Measurements from ENCODE around the gene HSD11B2.

HSD11B2 gene

GRCh38 chr16:67429053-67429798 is 1.7 kb upstream of the HSD11B2 start:
- Mint-ChIP-seq H3K9me3 (no peaks in the 10 kb centered on the region), H3K4me1 (peaks cover 23 to 33% of the 10 kb centered on the region in 2 donors), H3K27ac (no peak overlapping the region), H3K4me3 (peak overlapping the region; percentile 54 to 55), H3K36me3 (peaks cover 7 to 15% of the 10 kb centered on the region in 2 donors), H3K27me3 (peaks cover 42 to 47% of the 10 kb centered on the region in 2 donors)
- no peak for ATAC-seq (replicated peaks)
- DNase-seq, result no peak

DNA sequence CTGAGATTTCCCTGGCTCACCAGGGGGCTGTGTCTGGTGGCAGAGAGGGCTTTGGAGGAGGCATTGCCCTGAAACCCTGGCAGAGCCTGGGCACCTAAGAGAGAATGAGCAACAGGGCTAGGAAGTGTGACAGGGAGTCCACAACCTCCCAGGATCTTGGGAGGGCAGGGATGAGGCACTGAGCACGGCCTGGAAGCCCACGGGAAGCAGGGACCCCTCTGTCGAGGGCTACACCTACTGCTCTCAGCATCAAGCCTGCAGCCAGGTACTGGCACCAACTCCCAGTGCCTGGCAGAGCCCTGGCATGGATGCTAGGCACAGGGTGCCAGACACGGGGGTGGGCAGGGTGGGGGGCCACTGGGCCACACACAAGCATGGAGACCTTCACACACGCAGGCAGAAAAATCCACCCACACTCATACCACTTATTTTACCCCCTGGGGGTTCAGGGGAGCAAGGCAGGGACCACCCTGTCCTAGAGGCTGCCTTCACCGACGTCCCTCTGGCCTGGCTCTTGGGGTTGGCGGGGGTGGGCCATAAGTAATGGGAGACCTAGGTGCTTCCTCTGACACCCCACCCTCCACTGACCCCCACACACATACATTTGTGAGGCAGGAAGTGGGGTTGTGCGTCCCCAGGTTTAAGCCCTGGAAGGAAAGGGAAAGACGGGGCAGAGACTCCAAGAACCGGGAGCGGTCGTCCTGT is 970 bp upstream of the HSD11B2 start:
- DNase-seq (no peak), ATAC-seq (replicated peaks) (no peak)
- no peaks in the 10 kb centered on the region for H3K9me3 Mint-ChIP-seq
- peaks cover 9 to 16% of the 10 kb centered on the region in 2 donors for H3K36me3 Mint-ChIP-seq
- H3K27me3 Mint-ChIP-seq, result peaks cover 38 to 42% of the 10 kb centered on the region in 2 donors
- peaks cover 27 to 41% of the 10 kb centered on the region in 2 donors for H3K4me1 Mint-ChIP-seq
- H3K27ac Mint-ChIP-seq, result no peak overlapping the region
- H3K4me3 Mint-ChIP-seq, result peak overlapping the region; percentile 84 to 85

- DNase-seq (no peak), ATAC-seq (replicated peaks) (peak; percentile 12 to 14)
- Mint-ChIP-seq H3K4me3 (peak overlapping the region; percentile 84 to 85), H3K9me3 (no peaks in the 10 kb centered on the region), H3K36me3 (peaks cover 9 to 17% of the 10 kb centered on the region in 2 donors), H3K27me3 (peaks cover 35 to 36% of the 10 kb centered on the region in 2 donors), H3K4me1 (peaks cover 32 to 46% of the 10 kb centered on the region in 2 donors), H3K27ac (no peak overlapping the region)
Observed at GRCh38 chr16:67430504-67430976, 381 bp upstream of the HSD11B2 start.

- H3K9me3 Mint-ChIP-seq, result no peaks in the 10 kb centered on the region
- DNase-seq (no peak), ATAC-seq (replicated peaks) (no peak)
- no peak overlapping the region for H3K27ac Mint-ChIP-seq
- H3K36me3 Mint-ChIP-seq, result peaks cover 15 to 28% of the 10 kb centered on the region in 2 donors
- peaks cover 42 to 59% of the 10 kb centered on the region in 2 donors for H3K4me1 Mint-ChIP-seq
- H3K4me3 Mint-ChIP-seq, result peak overlapping the region in 1 of 2 donors; percentile 26
- peaks cover 30 to 31% of the 10 kb centered on the region in 2 donors for H3K27me3 Mint-ChIP-seq
Observed at GRCh38 chr16:67431775-67432505, 1.0 kb downstream of the HSD11B2 start.

- Mint-ChIP-seq H3K27me3 (peaks cover 25% of the 10 kb centered on the region in 2 donors), H3K27ac (no peak overlapping the region), H3K4me3 (no peak overlapping the region), H3K4me1 (peaks cover 47 to 64% of the 10 kb centered on the region in 2 donors), H3K9me3 (no peaks in the 10 kb centered on the region), H3K36me3 (peaks cover 20 to 34% of the 10 kb centered on the region in 2 donors)
- DNase-seq (no peak), ATAC-seq (replicated peaks) (no peak)
Observed at GRCh38 chr16:67432506-67432890, 1.6 kb downstream of the HSD11B2 start.

DNA sequence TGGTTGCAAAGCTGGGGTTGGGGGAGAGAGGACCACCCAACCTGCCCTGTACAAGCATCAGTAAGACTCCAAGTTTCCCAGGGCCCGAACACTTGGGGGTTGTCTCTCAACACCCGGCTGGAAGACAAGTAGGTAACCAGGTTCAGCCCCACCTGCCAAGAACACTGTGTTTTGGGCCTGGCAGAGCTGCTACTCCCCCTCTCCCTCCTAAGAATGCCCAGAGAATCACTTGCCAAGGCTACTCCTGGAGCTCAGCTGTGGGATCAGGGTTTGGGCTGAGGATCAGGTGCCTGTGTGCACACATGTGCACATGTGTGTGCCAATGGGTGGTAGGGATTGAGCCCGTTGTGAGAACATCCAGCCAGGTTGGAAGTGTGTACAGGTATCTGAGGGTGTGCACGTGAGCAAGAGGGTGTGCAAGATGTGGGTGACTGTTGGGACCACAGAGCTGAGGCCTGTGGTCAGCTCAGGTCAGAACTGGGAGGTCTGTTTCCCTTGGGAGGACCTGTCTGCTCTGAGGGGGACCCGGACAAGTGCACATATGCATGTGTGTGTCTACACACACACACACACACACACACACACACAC is 2.3 kb downstream of the HSD11B2 start:
- H3K36me3 Mint-ChIP-seq, result peaks cover 27 to 41% of the 10 kb centered on the region in 2 donors
- no peak overlapping the region for H3K4me3 Mint-ChIP-seq
- ATAC-seq (replicated peaks), result no peak
- peak overlapping the region; percentile 1 for H3K27ac Mint-ChIP-seq
- H3K4me1 Mint-ChIP-seq, result peaks cover 52 to 71% of the 10 kb centered on the region in 2 donors
- DNase-seq, result no peak
- H3K27me3 Mint-ChIP-seq, result peaks cover 25% of the 10 kb centered on the region in 2 donors
- no peaks in the 10 kb centered on the region for H3K9me3 Mint-ChIP-seq

GRCh38 chr16:67435758-67436164 is 4.8 kb downstream of the HSD11B2 start:
- H3K4me1 Mint-ChIP-seq, result peaks cover 53 to 72% of the 10 kb centered on the region in 2 donors
- no peaks in the 10 kb centered on the region for H3K9me3 Mint-ChIP-seq
- H3K36me3 Mint-ChIP-seq, result peaks cover 41 to 62% of the 10 kb centered on the region in 2 donors
- no peak for DNase-seq
- peaks cover 6 to 10% of the 10 kb centered on the region in 2 donors for H3K27me3 Mint-ChIP-seq
- ATAC-seq (replicated peaks), result no peak
- no peak overlapping the region for H3K4me3 Mint-ChIP-seq
- peak overlapping the region; percentile 25 for H3K27ac Mint-ChIP-seq

DNA sequence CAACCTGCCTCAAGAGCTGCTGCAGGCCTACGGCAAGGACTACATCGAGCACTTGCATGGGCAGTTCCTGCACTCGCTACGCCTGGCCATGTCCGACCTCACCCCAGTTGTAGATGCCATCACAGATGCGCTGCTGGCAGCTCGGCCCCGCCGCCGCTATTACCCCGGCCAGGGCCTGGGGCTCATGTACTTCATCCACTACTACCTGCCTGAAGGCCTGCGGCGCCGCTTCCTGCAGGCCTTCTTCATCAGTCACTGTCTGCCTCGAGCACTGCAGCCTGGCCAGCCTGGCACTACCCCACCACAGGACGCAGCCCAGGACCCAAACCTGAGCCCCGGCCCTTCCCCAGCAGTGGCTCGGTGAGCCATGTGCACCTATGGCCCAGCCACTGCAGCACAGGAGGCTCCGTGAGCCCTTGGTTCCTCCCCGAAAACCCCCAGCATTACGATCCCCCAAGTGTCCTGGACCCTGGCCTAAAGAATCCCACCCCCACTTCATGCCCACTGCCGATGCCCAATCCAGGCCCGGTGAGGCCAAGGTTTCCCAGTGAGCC is 5.8 kb downstream of the HSD11B2 start:
- no peak for ATAC-seq (replicated peaks)
- Mint-ChIP-seq H3K27me3 (peaks cover 6 to 10% of the 10 kb centered on the region in 2 donors), H3K4me1 (peaks cover 52 to 67% of the 10 kb centered on the region in 2 donors), H3K27ac (peak overlapping the region; percentile 76), H3K9me3 (no peaks in the 10 kb centered on the region), H3K4me3 (no peak overlapping the region), H3K36me3 (peaks cover 43 to 65% of the 10 kb centered on the region in 2 donors)
- DNase-seq, result no peak

- peaks cover 52 to 59% of the 10 kb centered on the region in 2 donors for H3K4me1 Mint-ChIP-seq
- H3K9me3 Mint-ChIP-seq, result no peaks in the 10 kb centered on the region
- H3K27ac Mint-ChIP-seq, result peak overlapping the region; percentile 68
- DNase-seq (no peak), ATAC-seq (replicated peaks) (peak in 1 of 2 donors; percentile 21)
- H3K4me3 Mint-ChIP-seq, result peak overlapping the region in 1 of 2 donors; percentile 3
- H3K27me3 Mint-ChIP-seq, result peaks cover 1 to 5% of the 10 kb centered on the region in 2 donors
- H3K36me3 Mint-ChIP-seq, result peaks cover 47 to 67% of the 10 kb centered on the region in 2 donors
Observed at GRCh38 chr16:67437513-67437912, 6.6 kb downstream of the HSD11B2 start.

- Mint-ChIP-seq H3K4me3 (no peak overlapping the region), H3K4me1 (peaks cover 46 to 52% of the 10 kb centered on the region in 2 donors), H3K36me3 (peaks cover 46 to 63% of the 10 kb centered on the region in 2 donors), H3K9me3 (no peaks in the 10 kb centered on the region), H3K27me3 (peaks cover 0 to 1% of the 10 kb centered on the region in 2 donors), H3K27ac (peak overlapping the region; percentile 89)
- DNase-seq (no peak), ATAC-seq (replicated peaks) (no peak)
Observed at GRCh38 chr16:67438098-67438791, 7.3 kb downstream of the HSD11B2 start.

DNA sequence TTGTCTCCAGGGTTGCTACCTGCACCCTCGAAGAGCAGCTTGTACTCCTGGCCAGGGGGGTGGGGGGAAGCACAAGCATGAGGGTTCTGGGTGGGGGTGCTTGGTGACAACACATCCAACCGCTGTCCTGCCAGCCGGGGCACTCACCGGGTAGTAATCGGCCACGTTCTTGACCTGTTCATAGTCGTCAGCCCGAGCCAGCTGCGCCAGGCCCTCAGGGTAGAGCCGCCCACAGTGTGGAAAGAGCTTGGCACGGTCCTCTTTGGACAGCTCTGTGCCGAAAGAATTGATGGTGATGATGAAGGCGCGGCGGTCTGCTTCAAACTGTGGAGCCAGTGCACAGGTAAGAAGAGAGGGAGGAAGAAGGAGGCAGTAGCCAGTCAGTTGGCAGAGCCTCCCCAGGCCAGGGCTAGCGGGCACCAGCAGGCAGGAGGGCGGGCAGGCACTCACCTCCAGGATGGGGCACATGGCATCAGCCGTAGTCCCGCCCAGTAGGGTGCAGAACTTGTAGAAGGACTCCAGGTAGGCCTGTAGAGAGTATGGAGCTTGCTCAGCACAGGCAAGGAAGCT is 8.0 kb downstream of the HSD11B2 start:
- no peak overlapping the region for H3K27ac Mint-ChIP-seq
- H3K9me3 Mint-ChIP-seq, result no peaks in the 10 kb centered on the region
- no peaks in the 10 kb centered on the region for H3K27me3 Mint-ChIP-seq
- ATAC-seq (replicated peaks) (no peak), DNase-seq (no peak)
- H3K4me1 Mint-ChIP-seq, result peaks cover 45 to 48% of the 10 kb centered on the region in 2 donors
- H3K4me3 Mint-ChIP-seq, result no peak overlapping the region
- H3K36me3 Mint-ChIP-seq, result peaks cover 46 to 61% of the 10 kb centered on the region in 2 donors

DNA sequence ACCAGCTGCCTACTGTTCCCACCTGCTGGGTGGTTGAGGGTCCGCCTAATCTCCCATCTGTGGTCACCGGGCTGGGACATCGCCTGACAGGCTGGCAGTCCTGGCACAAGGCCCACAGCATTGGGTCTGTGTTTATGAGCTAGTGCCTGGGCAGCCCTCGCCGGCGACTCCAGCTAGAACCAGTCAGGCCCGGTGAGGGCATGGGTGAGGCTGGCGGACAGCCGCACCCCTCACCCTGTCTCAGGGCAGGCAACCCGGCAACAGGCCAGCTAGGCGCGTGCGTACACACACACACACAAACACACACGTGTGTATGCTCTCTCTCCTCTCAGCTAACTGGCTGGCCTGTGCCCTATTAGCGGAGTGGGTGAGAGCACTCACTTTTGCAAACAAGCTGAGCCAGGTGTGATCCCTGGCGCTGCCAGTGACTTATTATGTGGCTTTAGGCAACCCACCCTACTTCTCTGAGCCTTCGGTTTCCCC is 10.4 kb downstream of the HSD11B2 start:
- Mint-ChIP-seq H3K4me1 (peaks cover 33 to 35% of the 10 kb centered on the region in 2 donors), H3K27me3 (no peaks in the 10 kb centered on the region), H3K36me3 (peaks cover 55 to 66% of the 10 kb centered on the region in 2 donors), H3K27ac (no peak overlapping the region), H3K9me3 (no peaks in the 10 kb centered on the region), H3K4me3 (no peak overlapping the region)
- ATAC-seq (replicated peaks) (no peak), DNase-seq (no peak)

GRCh38 chr16:67441907-67442306 is 11.0 kb downstream of the HSD11B2 start:
- no peak for DNase-seq
- H3K4me3 Mint-ChIP-seq, result peak overlapping the region in 1 of 2 donors; percentile 3
- peaks cover 54 to 66% of the 10 kb centered on the region in 2 donors for H3K36me3 Mint-ChIP-seq
- no peak for ATAC-seq (replicated peaks)
- H3K27me3 Mint-ChIP-seq, result no peaks in the 10 kb centered on the region
- H3K9me3 Mint-ChIP-seq, result no peaks in the 10 kb centered on the region
- H3K4me1 Mint-ChIP-seq, result peaks cover 29 to 35% of the 10 kb centered on the region in 2 donors
- H3K27ac Mint-ChIP-seq, result peak overlapping the region; percentile 71
